Astrocyte (in vitro differentiated cells and primary cell): ENCODE results near the gene DNAJC6. TPM values are rescaled to one million over a fixed set of nuclear protein-coding genes. Genes with fewer than 3 reads are reported as not detected.

Source experiments
- DNase-seq: peaks from one replicate; pipeline ENCODE4 v3.0.0-alpha.2; 2010; ENCODE audit warnings: low read depth
- FAIRE-seq: peaks from 2 replicates; lab custom pipeline; 2011; peaks lifted over from hg19 to GRCh38; lab: Jason Lieb, UNC
- H2AFZ ChIP-seq: 2 replicates; pipeline ENCODE4 v1.6.0; 2012; ENCODE audit warnings: low read depth, low read length, inconsistent platforms
- H3K27ac ChIP-seq: 2 replicates; pipeline ENCODE4 v1.5.1; 2011; ENCODE audit warnings: low read depth, low read length, inconsistent platforms
- H3K27me3 ChIP-seq: 2 replicates; pipeline ENCODE4 v1.6.0; 2011; ENCODE audit warnings: low read length, inconsistent platforms; ENCODE audit not compliant: insufficient read depth
- H3K36me3 ChIP-seq: 2 replicates; pipeline ENCODE4 v1.5.1; 2011; ENCODE audit warnings: low read length, inconsistent platforms; ENCODE audit not compliant: insufficient read depth
- H3K4me1 ChIP-seq: 2 replicates; pipeline ENCODE4 v1.5.1; 2011; ENCODE audit warnings: low read length, inconsistent platforms; ENCODE audit not compliant: insufficient read depth
- H3K4me2 ChIP-seq: 2 replicates; pipeline ENCODE4 v1.6.0; 2012; ENCODE audit warnings: low read length, inconsistent platforms
- H3K4me3 ChIP-seq: 2 replicates; pipeline ENCODE4 v1.5.1; 2011; ENCODE audit warnings: low read depth, mild to moderate bottlenecking, low read length, inconsistent platforms; ENCODE audit not compliant: insufficient read depth
- H3K79me2 ChIP-seq: 2 replicates; pipeline ENCODE4 v1.6.0; 2012; ENCODE audit warnings: mild to moderate bottlenecking, low read length, inconsistent platforms; ENCODE audit not compliant: insufficient read depth
- H3K9ac ChIP-seq: 2 replicates; pipeline ENCODE4 v1.6.0; 2012; ENCODE audit warnings: mild to moderate bottlenecking, low read length, inconsistent platforms
- H3K9me3 ChIP-seq: 2 replicates; pipeline ENCODE4 v1.5.1; 2012; ENCODE audit warnings: low read depth, mild to moderate bottlenecking, low read length, inconsistent platforms; ENCODE audit not compliant: insufficient read depth
- H4K20me1 ChIP-seq: 2 replicates; pipeline ENCODE4 v1.6.0; 2012; ENCODE audit warnings: low read length, inconsistent platforms; ENCODE audit not compliant: insufficient read depth
- H3K27ac Mint-ChIP-seq: one replicate; pipeline ENCODE4 v1.8.0; 2021; ENCODE audit warnings: mild to moderate bottlenecking, mixed read lengths; ENCODE audit not compliant: unreplicated experiment
- H3K27me3 Mint-ChIP-seq: one replicate; pipeline ENCODE4 v1.8.0; 2021; ENCODE audit warnings: low read depth, mixed read lengths; ENCODE audit not compliant: unreplicated experiment
- H3K36me3 Mint-ChIP-seq: one replicate; pipeline ENCODE4 v1.8.0; 2021; ENCODE audit warnings: low read depth, mixed read lengths; ENCODE audit not compliant: unreplicated experiment
- H3K4me1 Mint-ChIP-seq: one replicate; pipeline ENCODE4 v1.8.0; 2021; ENCODE audit warnings: low read depth, mixed read lengths; ENCODE audit not compliant: unreplicated experiment
- H3K4me3 Mint-ChIP-seq: one replicate; pipeline ENCODE4 v1.8.0; 2021; ENCODE audit warnings: mild to moderate bottlenecking, moderate library complexity, mixed read lengths; ENCODE audit not compliant: unreplicated experiment
- H3K9me3 Mint-ChIP-seq: one replicate; pipeline ENCODE4 v1.8.0; 2021; ENCODE audit warnings: mild to moderate bottlenecking, mixed read lengths; ENCODE audit not compliant: unreplicated experiment
- CTCF ChIP-seq: IDR thresholded peaks from 2 replicates; pipeline ENCODE4 v1.5.1; 2011; ENCODE audit warnings: low read depth, mild to moderate bottlenecking, inconsistent platforms, low read length, moderate library complexity; ENCODE audit not compliant: insufficient read depth
- EZH2 ChIP-seq: IDR thresholded peaks from 2 replicates; pipeline ENCODE4 v1.6.1; 2012; ENCODE audit warnings: mild to moderate bottlenecking, low read length, inconsistent platforms; ENCODE audit not compliant: insufficient read depth
- total RNA-seq: library from RNA; stranded (reverse); gene quantifications from 2 replicates; pipeline ENCODE4 v1.2.1, GENCODE V29; 2021

DNAJC6 gene
- total RNA-seq, 1 donor from 2014 or later, result 8.9 TPM

DNA sequence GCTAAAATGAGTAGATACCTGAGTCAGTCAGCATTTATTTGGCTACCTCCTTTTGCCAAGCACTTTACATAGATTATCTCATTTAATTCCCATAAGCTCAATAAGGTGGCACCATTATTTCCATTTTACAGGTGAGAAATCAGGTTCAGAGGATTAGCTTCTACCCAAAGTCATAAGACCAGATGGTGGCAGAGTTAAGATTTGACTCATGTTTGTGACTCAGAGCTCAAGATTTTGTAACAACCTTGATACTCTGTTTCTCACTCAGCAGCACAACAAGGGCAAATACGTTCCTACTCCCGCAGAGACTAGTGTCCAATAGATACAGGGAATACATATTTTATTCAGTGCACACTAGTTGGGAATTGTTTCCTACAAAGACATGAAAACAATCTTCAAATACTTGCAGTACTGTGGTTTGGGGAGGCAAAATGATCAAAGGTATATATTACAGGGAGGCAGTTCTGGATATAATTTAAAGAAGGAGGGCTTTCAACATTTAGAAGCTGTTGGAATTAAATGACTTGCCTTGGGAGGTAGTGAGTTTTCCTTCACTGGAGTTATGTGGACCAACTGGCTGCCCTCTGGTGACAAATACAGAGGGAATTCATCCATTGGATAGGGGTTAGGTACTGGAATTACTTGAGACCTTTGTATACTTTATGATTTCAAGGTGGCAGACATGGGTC lies 114.7 kb downstream of the DNAJC6 start:
- DNase-seq (peak; percentile 91), FAIRE-seq (no peak)
- Histone ChIP-seq H3K36me3 (peaks cover 18% of the 10 kb centered on the region), H3K27me3 (no peaks in the 10 kb centered on the region), H3K9me3 (no peaks in the 10 kb centered on the region), H3K27ac (peak overlapping the region; percentile 99), H3K79me2 (peaks cover 52% of the 10 kb centered on the region), H4K20me1 (no peaks in the 10 kb centered on the region), H2AFZ (no peak overlapping the region), H3K9ac (peak overlapping the region; percentile 59), H3K4me3 (peak overlapping the region; percentile 19), H3K4me1 (peaks cover 54% of the 10 kb centered on the region), H3K4me2 (peak overlapping the region; percentile 51)
- Mint-ChIP-seq H3K36me3 (peaks cover 10% of the 10 kb centered on the region), H3K9me3 (no peaks in the 10 kb centered on the region), H3K4me1 (peaks cover 35% of the 10 kb centered on the region), H3K27me3 (no peaks in the 10 kb centered on the region), H3K4me3 (no peak overlapping the region), H3K27ac (peak overlapping the region; percentile 98)
- TF ChIP-seq EZH2 (no peak), CTCF (no peak)

DNA sequence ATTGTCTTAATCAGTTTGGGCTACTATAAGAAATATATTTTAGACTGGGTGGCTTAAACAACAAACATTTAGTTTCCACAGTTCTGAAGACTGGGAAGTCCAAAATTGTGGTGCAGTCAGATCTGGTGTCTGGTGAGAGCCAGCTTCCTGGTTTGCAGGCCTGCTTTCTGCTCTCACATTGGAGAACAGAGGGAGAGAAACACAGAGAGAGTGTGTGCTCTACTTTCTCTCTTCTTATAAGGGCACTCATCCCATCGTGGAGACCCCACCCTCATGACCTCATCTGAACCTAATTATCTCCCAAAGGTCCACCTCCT lies 115.2 kb downstream of the DNAJC6 start:
- peaks cover 10% of the 10 kb centered on the region for H3K36me3 Mint-ChIP-seq

More for the DNA sequence above, 115.2 kb downstream of the DNAJC6 start:
- Histone ChIP-seq H3K9ac (peak overlapping the region; percentile 59), H3K27me3 (no peaks in the 10 kb centered on the region), H3K27ac (peak overlapping the region; percentile 99), H3K4me2 (peak overlapping the region; percentile 51), H3K36me3 (peaks cover 18% of the 10 kb centered on the region), H3K4me3 (peak overlapping the region; percentile 19), H3K9me3 (no peaks in the 10 kb centered on the region), H3K4me1 (peaks cover 58% of the 10 kb centered on the region), H3K79me2 (peaks cover 52% of the 10 kb centered on the region), H2AFZ (no peak overlapping the region), H4K20me1 (no peaks in the 10 kb centered on the region)
- H3K27ac Mint-ChIP-seq, result peak overlapping the region; percentile 98
- H3K27me3 Mint-ChIP-seq, result no peaks in the 10 kb centered on the region
- FAIRE-seq (no peak), DNase-seq (no peak)
- H3K4me1 Mint-ChIP-seq, result peaks cover 37% of the 10 kb centered on the region
- no peaks in the 10 kb centered on the region for H3K9me3 Mint-ChIP-seq
- TF ChIP-seq EZH2, result no peak
- no peak for TF ChIP-seq CTCF
- no peak overlapping the region for H3K4me3 Mint-ChIP-seq
